Mesenchymal stem cell (in vitro differentiated cells and primary cell): ENCODE data around the gene PSMD8.

Experiments used
- DNase-seq: peaks from one replicate; pipeline ENCODE4 v3.0.0-alpha.2; 2013
- H2AFZ ChIP-seq: one replicate; pipeline ENCODE4 v1.6.1; 2013; ENCODE audit warnings: low read depth, mild to moderate bottlenecking, control low read depth, inconsistent platforms, low read length, moderate library complexity
- H2AK5ac ChIP-seq: 2 replicates; pipeline ENCODE4 v1.6.1; 2013; ENCODE audit warnings: low read length, moderate library complexity, mild to moderate bottlenecking, inconsistent platforms; ENCODE audit not compliant: severe bottlenecking
- H2BK120ac ChIP-seq: one replicate; pipeline ENCODE4 v1.6.1; 2013; ENCODE audit warnings: low read depth, mild to moderate bottlenecking, inconsistent platforms, low read length, moderate library complexity
- H2BK12ac ChIP-seq, 2 experiments: one replicate each; pipeline ENCODE4 v1.6.1; 2013; ENCODE audit warnings: inconsistent platforms in 2 of 2, low read length in 2 of 2, mild to moderate bottlenecking in 2 of 2, moderate library complexity in 2 of 2, control low read depth in 1 of 2
- H2BK15ac ChIP-seq: one replicate; pipeline ENCODE4 v1.6.1; 2013; ENCODE audit warnings: mild to moderate bottlenecking, low read depth, inconsistent platforms; ENCODE audit not compliant: poor library complexity, severe bottlenecking
- H2BK5ac ChIP-seq: 2 replicates; pipeline ENCODE4 v1.6.1; 2013; ENCODE audit warnings: low read depth, mild to moderate bottlenecking, low read length, control low read depth, inconsistent platforms; ENCODE audit not compliant: poor library complexity, severe bottlenecking
- H3K14ac ChIP-seq, 2 experiments: one replicate each; pipeline ENCODE4 v1.6.1; 2013; ENCODE audit warnings: inconsistent platforms in 2 of 2, low read length in 2 of 2, control low read depth in 1 of 2, mild to moderate bottlenecking in 1 of 2, moderate library complexity in 1 of 2
- H3K18ac ChIP-seq, 2 experiments: one replicate each; pipeline ENCODE4 v1.6.1; 2013; ENCODE audit warnings: inconsistent platforms in 2 of 2, low read length in 2 of 2, control low read depth in 1 of 2, low read depth in 1 of 2, mild to moderate bottlenecking in 1 of 2
- H3K23ac ChIP-seq, 2 experiments: one replicate each; pipeline ENCODE4 v1.6.1; 2013; ENCODE audit warnings: inconsistent platforms in 2 of 2, low read length in 2 of 2, mild to moderate bottlenecking in 2 of 2, moderate library complexity in 2 of 2, control low read depth in 1 of 2
- H3K27ac ChIP-seq: 2 replicates; pipeline ENCODE4 v1.5.1; 2013; ENCODE audit warnings: mild to moderate bottlenecking, moderate library complexity, low read length, control low read depth, inconsistent platforms; ENCODE audit not compliant: poor library complexity, severe bottlenecking
- H3K27me3 ChIP-seq, 2 experiments: 2 replicates each; pipeline versions ENCODE4 v1.6.1 to v1.7.0; 2013; ENCODE audit warnings: low read length in 2 of 2, mild to moderate bottlenecking in 2 of 2, moderate library complexity in 2 of 2, control low read depth in 1 of 2, inconsistent platforms in 1 of 2; ENCODE audit not compliant: control insufficient read depth in 1 of 2, insufficient read depth in 1 of 2
- H3K36me3 ChIP-seq, 2 experiments: 2 replicates each; pipeline versions ENCODE4 v1.6.1 to v1.7.0; 2013; ENCODE audit warnings: low read length in 2 of 2, control low read depth in 1 of 2, inconsistent platforms in 1 of 2, low read depth in 1 of 2, mild to moderate bottlenecking in 1 of 2; ENCODE audit not compliant: insufficient read depth in 2 of 2, control insufficient read depth in 1 of 2
- H3K4ac ChIP-seq, 2 experiments: one replicate each; pipeline ENCODE4 v1.6.1; 2013; ENCODE audit warnings: inconsistent platforms in 2 of 2, low read length in 2 of 2, mild to moderate bottlenecking in 2 of 2, moderate library complexity in 2 of 2, control low read depth in 1 of 2, low read depth in 1 of 2
- H3K4me1 ChIP-seq: 2 replicates; pipeline ENCODE4 v1.6.1; 2013; ENCODE audit warnings: low read depth, low read length, control low read depth; ENCODE audit not compliant: control insufficient read depth, insufficient read depth
- H3K4me2 ChIP-seq: 2 replicates; pipeline ENCODE4 v1.6.1; 2013; ENCODE audit warnings: low read length, mild to moderate bottlenecking, inconsistent platforms; ENCODE audit not compliant: poor library complexity, severe bottlenecking
- H3K4me3 ChIP-seq, 2 experiments: 2 replicates each; pipeline versions ENCODE4 v1.5.1 to v1.7.0; 2013; ENCODE audit warnings: low read length in 2 of 2, mild to moderate bottlenecking in 2 of 2, control low read depth in 1 of 2, low read depth in 1 of 2; ENCODE audit not compliant: insufficient read depth in 1 of 2
- H3K79me1 ChIP-seq: replicated peaks from 2 replicates; pipeline ENCODE4 v1.6.1; 2013; ENCODE audit warnings: mild to moderate bottlenecking, control low read depth, low read length, inconsistent platforms; ENCODE audit not compliant: poor library complexity, severe bottlenecking
- H3K9ac ChIP-seq: 2 replicates; pipeline ENCODE4 v1.7.0; 2013; ENCODE audit warnings: mild to moderate bottlenecking, low read length, moderate library complexity
- H3K9me3 ChIP-seq: 2 replicates; pipeline ENCODE4 v1.7.0; 2013; ENCODE audit warnings: mild to moderate bottlenecking, low read length; ENCODE audit not compliant: control insufficient read depth
- H4K8ac ChIP-seq: one replicate; pipeline ENCODE4 v1.6.1; 2013; ENCODE audit warnings: inconsistent platforms, mild to moderate bottlenecking, low read length, moderate library complexity
- H4K91ac ChIP-seq: one replicate; pipeline ENCODE4 v1.6.1; 2013; ENCODE audit warnings: mild to moderate bottlenecking, low read length, inconsistent platforms
- WGBS: methylation state at CpG from one replicate; pipeline ENCODE4 v1.1.7; 2013; ENCODE audit warnings: mixed read lengths; 5-methylcytosine and 5-hydroxymethylcytosine counted together

The PSMD8 gene

DNA sequence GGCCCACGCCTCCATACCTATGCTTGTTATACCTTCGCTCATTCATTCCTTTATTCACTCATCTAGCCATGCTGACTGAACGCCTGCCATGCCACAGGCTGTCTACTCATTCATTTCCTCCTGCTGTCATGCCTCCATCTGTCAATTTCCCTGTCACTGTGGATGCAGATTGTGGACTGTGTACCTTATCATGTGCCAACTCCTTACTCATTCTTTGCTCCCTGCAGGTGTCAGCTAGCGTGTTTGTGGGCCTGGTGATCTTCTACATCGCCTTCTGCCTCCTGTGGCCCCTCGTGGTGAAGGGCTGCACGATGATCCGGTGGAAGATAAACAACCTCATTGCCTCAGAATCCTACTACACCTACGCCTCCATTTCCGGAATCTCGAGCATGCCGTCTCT, 4.1 kb upstream of the PSMD8 start:
- no peak overlapping the region for H2AFZ ChIP-seq
- H3K18ac ChIP-seq: no peak overlapping the region
- H3K4me1 ChIP-seq: no peaks in the 10 kb centered on the region
- no peaks in the 10 kb centered on the region for H3K36me3 ChIP-seq
- H2BK15ac ChIP-seq: no peak overlapping the region
- no peak for DNase-seq
- no peaks in the 10 kb centered on the region for H3K79me1 ChIP-seq
- H3K27ac ChIP-seq: no peak overlapping the region
- no peak overlapping the region for H4K91ac ChIP-seq
- H3K4me3 ChIP-seq: no peak overlapping the region
- no peak overlapping the region for H4K8ac ChIP-seq
- H2AK5ac ChIP-seq: no peak overlapping the region
- H3K9ac ChIP-seq: no peak overlapping the region
- H2BK5ac ChIP-seq: no peak overlapping the region
- H3K4ac ChIP-seq: no peak overlapping the region
- peaks cover 16 to 44% of the 10 kb centered on the region in 2 experiments for H3K27me3 ChIP-seq
- H3K14ac ChIP-seq: no peak overlapping the region
- no peaks in the 10 kb centered on the region for H3K9me3 ChIP-seq
- H3K23ac ChIP-seq: no peak overlapping the region
- no peak overlapping the region for H3K4me2 ChIP-seq
- 79% methylated on average over 12 of the region's 12 CpGs for WGBS
- no peak overlapping the region for H2BK120ac ChIP-seq
- no peak overlapping the region for H2BK12ac ChIP-seq

DNA sequence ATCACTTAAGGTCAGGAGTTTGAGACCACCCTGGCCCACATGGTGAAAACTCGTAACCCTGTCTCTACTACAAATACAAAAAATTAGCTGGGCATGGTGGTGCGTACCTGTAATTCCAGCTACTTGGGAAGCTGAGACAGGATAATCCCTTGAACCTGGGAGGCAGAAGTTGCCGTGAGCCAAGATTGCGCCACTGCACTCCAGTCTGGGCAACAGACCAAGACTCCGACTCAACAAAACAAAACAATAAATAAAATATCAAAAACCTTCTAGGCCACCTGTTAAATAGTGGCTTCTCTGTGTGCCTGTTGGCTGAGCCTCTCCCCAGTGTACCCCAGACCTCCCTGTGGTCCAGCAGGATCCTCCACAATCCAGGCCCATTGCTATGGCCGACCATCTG, 3.3 kb upstream of the PSMD8 start:
- no peak overlapping the region for H4K8ac ChIP-seq
- H2AK5ac ChIP-seq: no peak overlapping the region
- H3K36me3 ChIP-seq: peaks cover 0 to under 1% of the 10 kb centered on the region in 2 experiments
- no peak overlapping the region for H3K18ac ChIP-seq
- no peak overlapping the region for H2BK5ac ChIP-seq
- DNase-seq: no peak
- H3K27me3 ChIP-seq: peaks cover 16 to 38% of the 10 kb centered on the region in 2 experiments
- no peak overlapping the region for H2AFZ ChIP-seq
- H3K27ac ChIP-seq: no peak overlapping the region
- H3K79me1 ChIP-seq: no peaks in the 10 kb centered on the region
- no peak overlapping the region for H3K23ac ChIP-seq
- no peaks in the 10 kb centered on the region for H3K9me3 ChIP-seq
- no peak overlapping the region for H3K4ac ChIP-seq
- H4K91ac ChIP-seq: no peak overlapping the region
- no peak overlapping the region for H2BK15ac ChIP-seq
- H3K4me2 ChIP-seq: no peak overlapping the region
- 84% methylated on average over 5 of the region's 6 CpGs for WGBS
- H3K9ac ChIP-seq: no peak overlapping the region
- peaks cover 2% of the 10 kb centered on the region for H3K4me1 ChIP-seq
- no peak overlapping the region for H2BK12ac ChIP-seq
- no peak overlapping the region for H3K4me3 ChIP-seq
- no peak overlapping the region for H2BK120ac ChIP-seq
- no peak overlapping the region for H3K14ac ChIP-seq

DNA sequence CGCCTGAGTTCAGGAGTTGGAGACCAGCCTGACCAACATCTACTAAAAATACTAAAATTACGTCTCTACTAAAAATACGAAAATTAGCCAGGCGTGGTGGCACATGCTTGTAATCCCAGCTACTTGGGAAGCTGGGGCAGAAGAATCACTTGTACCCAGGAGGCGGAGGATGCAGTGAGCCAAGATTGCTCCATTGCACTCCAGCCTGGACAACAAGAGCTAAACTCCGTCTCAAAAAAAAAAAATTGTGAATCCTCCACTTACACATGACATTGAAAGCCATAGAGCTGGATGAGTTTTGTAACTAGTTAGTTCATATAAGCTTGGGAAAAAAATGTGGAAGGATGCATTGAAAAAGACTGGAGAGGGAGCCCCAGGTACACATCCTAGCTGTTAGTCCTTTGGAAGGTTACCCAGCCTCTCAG, 452 bp upstream of the PSMD8 start:
- Histone ChIP-seq H4K8ac (peak overlapping the region; percentile 92), H3K27ac (peak overlapping the region; percentile 74), H3K18ac (peak overlapping the region; percentile 46 to 65), H3K79me1 (peaks cover under 1% of the 10 kb centered on the region), H3K9me3 (no peaks in the 10 kb centered on the region), H2BK5ac (no peak overlapping the region), H3K4me3 (peak overlapping the region; percentile 43 to 97), H4K91ac (peak overlapping the region; percentile 61), H3K36me3 (peaks cover 19 to 22% of the 10 kb centered on the region in 2 experiments), H2AK5ac (no peak overlapping the region), H3K4me1 (peaks cover 9% of the 10 kb centered on the region), H3K4me2 (peak overlapping the region; percentile 88), H2BK120ac (no peak overlapping the region), H3K4ac (peak overlapping the region in 1 of 2 experiments; percentile 24), H2BK15ac (no peak overlapping the region), H2AFZ (peak overlapping the region; percentile 87), H3K23ac (no peak overlapping the region), H3K9ac (peak overlapping the region; percentile 99), H3K14ac (no peak overlapping the region), H2BK12ac (no peak overlapping the region), H3K27me3 (peaks cover 8 to 20% of the 10 kb centered on the region in 2 experiments)
- DNase-seq: no peak
- 93% methylated on average over 5 of the region's 6 CpGs for WGBS

DNA sequence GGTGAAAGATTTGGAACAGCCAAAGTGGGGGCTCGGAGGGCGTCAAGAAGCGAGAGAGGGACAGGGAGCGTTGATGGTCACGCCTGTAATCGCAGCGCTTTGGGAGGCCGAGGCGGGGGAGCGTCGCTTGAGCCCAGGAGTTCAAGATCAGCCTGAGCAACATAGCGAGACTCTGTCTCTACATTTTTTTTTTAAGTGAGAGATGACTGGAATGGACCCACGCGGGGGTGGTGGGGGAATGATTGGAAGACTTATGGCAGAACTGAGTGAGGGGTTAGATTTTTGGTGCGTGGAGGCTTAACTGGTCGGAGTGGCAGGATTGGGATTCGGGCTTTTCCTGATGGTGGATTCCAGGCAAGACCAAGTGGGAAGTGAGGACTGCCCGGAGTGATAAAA, 725 bp downstream of the PSMD8 start:
- Histone ChIP-seq H3K4me3 (peak overlapping the region; percentile 87 to 97), H3K36me3 (peaks cover 29 to 33% of the 10 kb centered on the region in 2 experiments), H3K27ac (peak overlapping the region; percentile 91), H3K9ac (peak overlapping the region; percentile 99), H2BK12ac (no peak overlapping the region), H3K14ac (peak overlapping the region in 1 of 2 experiments; percentile 45), H2AFZ (peak overlapping the region; percentile 54), H3K27me3 (peaks cover 3 to 17% of the 10 kb centered on the region in 2 experiments), H2BK5ac (no peak overlapping the region), H3K23ac (no peak overlapping the region), H2BK120ac (no peak overlapping the region), H2BK15ac (peak overlapping the region; percentile 15), H3K4me1 (peaks cover 9% of the 10 kb centered on the region), H3K79me1 (peaks cover 9% of the 10 kb centered on the region), H4K91ac (peak overlapping the region; percentile 8), H3K4me2 (peak overlapping the region; percentile 80), H3K4ac (peak overlapping the region; percentile 6 to 96), H3K9me3 (no peaks in the 10 kb centered on the region), H4K8ac (peak overlapping the region; percentile 89), H2AK5ac (no peak overlapping the region), H3K18ac (peak overlapping the region; percentile 26 to 95)
- 1% methylated on average over 18 of the region's 18 CpGs for WGBS
- DNase-seq: no peak
